ENCODE data around the gene NAB2.

GRCh38 chr12:57138526-57139272 is 49.8 kb downstream of the NAB2 start:
- TF ChIP-seq ARNT (IDR thresholded peaks at IDR 0.05) = no peak
- TF ChIP-seq ELF4 (IDR thresholded peaks at IDR 0.05) = no peak
- TF ChIP-seq, protein P1, sequence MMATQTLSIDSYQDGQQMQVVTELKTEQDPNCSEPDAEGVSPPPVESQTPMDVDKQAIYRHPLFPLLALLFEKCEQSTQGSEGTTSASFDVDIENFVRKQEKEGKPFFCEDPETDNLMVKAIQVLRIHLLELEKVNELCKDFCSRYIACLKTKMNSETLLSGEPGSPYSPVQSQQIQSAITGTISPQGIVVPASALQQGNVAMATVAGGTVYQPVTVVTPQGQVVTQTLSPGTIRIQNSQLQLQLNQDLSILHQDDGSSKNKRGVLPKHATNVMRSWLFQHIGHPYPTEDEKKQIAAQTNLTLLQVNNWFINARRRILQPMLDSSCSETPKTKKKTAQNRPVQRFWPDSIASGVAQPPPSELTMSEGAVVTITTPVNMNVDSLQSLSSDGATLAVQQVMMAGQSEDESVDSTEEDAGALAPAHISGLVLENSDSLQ (IDR thresholded peaks at IDR 0.05) = no peak
- TF ChIP-seq FOXM1 (IDR thresholded peaks at IDR 0.05; ENCODE audit: borderline replicate concordance) = no peak
- TF ChIP-seq BHLHE40 (IDR thresholded peaks at IDR 0.05; ENCODE audit: borderline replicate concordance) = no peak
